Caco-2 (cell line): Measurements from ENCODE around the gene CTRL. TPM values are rescaled to one million over a fixed set of nuclear protein-coding genes. Genes with fewer than 3 reads are reported as not detected.
A peak's percentile ranks its signal among the peaks of the same experiment; 100 is the strongest.

Source experiments
- BruUV-seq: library from RNA; stranded (reverse); fragments of 400-500 nt; replicated peaks from 2 replicates; lab custom pipeline; 2021; lab: Mats Ljungman, UMichigan
- CTCF ChIA-PET: fragments of 300-600 bp; sonication (Branson Sonifier 250); formaldehyde crosslinking; loops from one replicate; lab custom pipeline; 2022; ENCODE audit warnings: antibody characterized with exemption; lab: Charles Lee
- POLR2A ChIA-PET: fragments of 300-600 bp; sonication (Branson Sonifier 250); formaldehyde crosslinking; loops from one replicate; lab custom pipeline; 2022; ENCODE audit warnings: antibody characterized with exemption; lab: Charles Lee
- DNase-seq, 2 experiments: peaks; one replicate each; pipeline versions ENCODE4 v3.0.0 to v3.0.0-alpha.2; 2020 to 2022
- H3K27me3 ChIP-seq: replicated peaks from 2 replicates; pipeline ENCODE4 v1.6.0; 2011; ENCODE audit warnings: low read length; ENCODE audit not compliant: control insufficient read depth, insufficient read depth
- H3K36me3 ChIP-seq: 2 replicates; pipeline ENCODE4 v1.5.1; 2011; ENCODE audit warnings: low read length; ENCODE audit not compliant: control insufficient read depth, insufficient read depth
- H3K4me1 ChIP-seq: fragments of 250-450 bp; sonication (Bioruptor Pico); 2 replicates; pipeline ENCODE4 v1.5.1; 2020; ENCODE audit warnings: mild to moderate bottlenecking
- H3K4me3 ChIP-seq: 2 replicates; pipeline ENCODE4 v1.5.1; 2011; ENCODE audit warnings: low read depth, mild to moderate bottlenecking, control low read depth, low read length
- H3K9me3 ChIP-seq: fragments of 250-450 bp; sonication (Bioruptor Pico); 2 replicates; pipeline ENCODE4 v1.5.1; 2020; ENCODE audit warnings: mild to moderate bottlenecking, moderate library complexity
- H3K27ac Mint-ChIP-seq: one replicate; pipeline ENCODE4 v1.8.0; 2022; ENCODE audit warnings: mixed read lengths; ENCODE audit not compliant: unreplicated experiment
- H3K27me3 Mint-ChIP-seq: one replicate; pipeline ENCODE4 v1.8.0; 2022; ENCODE audit warnings: mixed read lengths; ENCODE audit not compliant: insufficient read depth, unreplicated experiment
- H3K36me3 Mint-ChIP-seq: one replicate; pipeline ENCODE4 v1.8.0; 2022; ENCODE audit warnings: mild to moderate bottlenecking, mixed read lengths; ENCODE audit not compliant: insufficient read depth, unreplicated experiment
- H3K4me1 Mint-ChIP-seq: one replicate; pipeline ENCODE4 v1.8.0; 2022; ENCODE audit warnings: low read depth, mixed read lengths; ENCODE audit not compliant: unreplicated experiment
- H3K4me3 Mint-ChIP-seq: one replicate; pipeline ENCODE4 v1.8.0; 2022; ENCODE audit warnings: mild to moderate bottlenecking, moderate library complexity, mixed read lengths; ENCODE audit not compliant: unreplicated experiment
- H3K9me3 Mint-ChIP-seq: one replicate; pipeline ENCODE4 v1.8.0; 2022; ENCODE audit warnings: mixed read lengths; ENCODE audit not compliant: unreplicated experiment
- intact Hi-C: fragments of 100-400 bp; cut with micrococcal nuclease; formaldehyde crosslinking; loops from one replicate; pipeline ENCODE4 v1.10.0; 2022; ENCODE audit not compliant: unreplicated experiment
- total RNA-seq: library from RNA; stranded (reverse); gene quantifications from 2 replicates; pipeline ENCODE4 v1.2.3, GENCODE V29; 2022
- TF ChIP-seq, protein P1 (sequence below), 2 experiments: fragments of 200-600 bp in 1 of 2; IDR thresholded peaks; 1 replicate in 1 of 2; 2 replicates in 1 of 2; pipeline versions ENCODE4 v1.5.1 to v1.8.0; 2011 to 2022; ENCODE audit warnings: antibody characterized with exemption in 1 of 2, control low read depth in 1 of 2, inconsistent platforms in 1 of 2, low read depth in 1 of 2, low read length in 1 of 2, mild to moderate bottlenecking in 1 of 2, moderate library complexity in 1 of 2; ENCODE audit not compliant: insufficient read depth in 1 of 2, severe bottlenecking in 1 of 2, unreplicated experiment in 1 of 2

CTRL gene
- total RNA-seq, 1 experiment from 2014 or later: 0.66 TPM

DNA sequence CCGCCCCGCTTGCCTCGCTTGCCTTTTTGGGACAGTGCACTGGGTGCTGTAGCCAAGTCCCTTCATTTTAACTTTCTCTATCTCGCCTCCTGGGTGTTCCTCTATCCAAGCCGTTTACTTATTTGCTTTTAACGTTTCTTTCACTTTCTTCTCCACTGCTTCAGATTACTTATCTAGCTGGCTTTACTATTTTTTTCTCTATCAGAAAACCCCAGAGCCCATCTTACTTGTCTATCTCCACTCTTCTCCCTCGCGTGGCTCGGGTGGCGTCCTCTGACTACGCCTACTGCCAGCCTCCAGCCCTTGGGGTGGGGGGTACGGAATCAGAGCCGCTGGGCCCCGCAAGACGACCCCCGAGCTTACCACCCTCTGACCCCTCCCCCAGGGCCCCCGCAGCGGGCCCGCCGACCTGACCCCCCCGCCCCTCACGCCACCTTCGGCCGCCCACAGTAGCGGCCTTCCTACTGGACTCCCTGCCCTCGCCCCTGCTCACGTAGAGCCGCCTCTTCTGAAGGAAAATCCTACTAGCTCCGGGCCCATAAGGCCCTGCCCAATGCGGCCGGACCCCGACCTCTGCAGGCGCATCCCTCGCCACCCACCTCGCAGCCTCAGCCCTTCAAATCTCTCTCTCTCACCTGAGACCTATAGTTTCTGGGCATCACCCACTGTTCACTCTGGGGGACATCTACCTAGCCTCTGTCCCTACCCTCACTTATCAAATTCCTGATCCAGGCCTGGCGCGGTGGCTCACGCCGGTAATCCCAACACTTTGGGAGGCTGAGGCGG, 37.8 kb upstream of the CTRL start:
- no TSS peak for BruUV-seq
- Histone ChIP-seq H3K27me3 (no peaks in the 10 kb centered on the region), H3K4me3 (peak overlapping the region; percentile 66), H3K4me1 (peaks cover 29% of the 10 kb centered on the region), H3K9me3 (no peaks in the 10 kb centered on the region), H3K36me3 (peaks cover 3% of the 10 kb centered on the region)
- TF ChIP-seq, protein P1, sequence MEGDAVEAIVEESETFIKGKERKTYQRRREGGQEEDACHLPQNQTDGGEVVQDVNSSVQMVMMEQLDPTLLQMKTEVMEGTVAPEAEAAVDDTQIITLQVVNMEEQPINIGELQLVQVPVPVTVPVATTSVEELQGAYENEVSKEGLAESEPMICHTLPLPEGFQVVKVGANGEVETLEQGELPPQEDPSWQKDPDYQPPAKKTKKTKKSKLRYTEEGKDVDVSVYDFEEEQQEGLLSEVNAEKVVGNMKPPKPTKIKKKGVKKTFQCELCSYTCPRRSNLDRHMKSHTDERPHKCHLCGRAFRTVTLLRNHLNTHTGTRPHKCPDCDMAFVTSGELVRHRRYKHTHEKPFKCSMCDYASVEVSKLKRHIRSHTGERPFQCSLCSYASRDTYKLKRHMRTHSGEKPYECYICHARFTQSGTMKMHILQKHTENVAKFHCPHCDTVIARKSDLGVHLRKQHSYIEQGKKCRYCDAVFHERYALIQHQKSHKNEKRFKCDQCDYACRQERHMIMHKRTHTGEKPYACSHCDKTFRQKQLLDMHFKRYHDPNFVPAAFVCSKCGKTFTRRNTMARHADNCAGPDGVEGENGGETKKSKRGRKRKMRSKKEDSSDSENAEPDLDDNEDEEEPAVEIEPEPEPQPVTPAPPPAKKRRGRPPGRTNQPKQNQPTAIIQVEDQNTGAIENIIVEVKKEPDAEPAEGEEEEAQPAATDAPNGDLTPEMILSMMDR (IDR thresholded peaks at IDR 0.05; ENCODE audit: insufficient read depth in 1 of 2, low read depth in 1 of 2, low read length in 1 of 2, severe bottlenecking in 1 of 2, unreplicated experiment in 1 of 2): no peak
- peak overlapping the region; percentile 93 for H3K27ac Mint-ChIP-seq
- peak overlapping the region; percentile 89 for H3K4me3 Mint-ChIP-seq
- H3K36me3 Mint-ChIP-seq: peaks cover 33% of the 10 kb centered on the region
- intact Hi-C loops: no loop called here
- CTCF ChIA-PET: interaction anchor here (0.6 kb wide), 1 partner anchor 259 kb away, joined by 3 read pairs; no protein-coding TSS in a partner anchor
- DNase-seq: no peak
- H3K4me1 Mint-ChIP-seq: peaks cover 35% of the 10 kb centered on the region
- POLR2A ChIA-PET: no interaction called here
- H3K27me3 Mint-ChIP-seq: no peaks in the 10 kb centered on the region
- no peaks in the 10 kb centered on the region for H3K9me3 Mint-ChIP-seq

DNA sequence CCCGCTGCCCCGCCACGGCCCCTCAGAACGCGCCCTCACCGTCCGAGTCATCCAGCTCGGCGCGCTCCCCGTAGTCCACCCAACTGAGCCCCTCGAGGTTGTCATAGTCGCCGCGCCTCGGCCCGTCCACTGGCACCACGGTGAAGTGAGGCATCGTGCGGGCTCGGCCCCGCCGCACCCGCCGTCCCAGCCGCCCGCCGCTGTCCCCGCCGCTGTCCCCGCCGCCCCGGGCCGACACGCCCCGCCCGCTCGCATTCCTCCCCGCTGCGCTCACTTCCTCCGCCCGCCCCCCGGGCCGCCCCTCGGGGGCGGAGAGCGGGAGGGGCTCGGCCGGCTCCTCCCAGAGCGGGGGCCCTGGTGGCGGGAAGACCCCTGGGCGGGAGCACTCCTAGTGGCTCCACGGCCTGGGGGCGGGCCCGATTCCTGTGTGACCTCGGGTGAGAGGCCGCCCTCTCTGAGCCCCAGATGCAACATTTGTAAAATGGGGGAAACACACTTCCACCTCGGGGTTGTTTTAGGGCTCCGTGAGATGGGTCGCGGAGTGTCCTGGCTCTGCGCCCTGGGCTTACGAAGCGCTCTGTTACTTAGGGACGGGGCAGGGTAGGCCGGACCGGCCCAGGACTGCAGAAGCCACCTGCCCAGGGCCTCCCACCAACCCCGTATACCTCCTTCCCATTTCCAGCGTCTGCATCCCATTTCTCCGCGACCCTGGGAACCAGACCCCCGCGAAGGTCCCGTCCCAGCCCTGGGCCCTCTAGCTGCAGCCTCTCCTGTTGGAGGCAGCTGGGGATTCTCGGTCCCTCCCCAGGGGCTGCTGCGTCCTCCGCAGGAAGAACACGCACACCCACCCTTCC, 37.0 kb upstream of the CTRL start, which contains the start of gene SLC12A4:
TSS of gene SLC12A4 (minus strand) at position 238 of the 854 bp plus-strand sequence. CDS start at position 154, 84 bp downstream.
- peaks cover 29% of the 10 kb centered on the region for H3K4me1 ChIP-seq
- Mint-ChIP-seq H3K9me3 (no peaks in the 10 kb centered on the region), H3K4me1 (peaks cover 35% of the 10 kb centered on the region), H3K27me3 (no peaks in the 10 kb centered on the region), H3K27ac (peak within 1 kb of the TSS; percentile 93), H3K4me3 (peak within 1 kb of the TSS; percentile 89), H3K36me3 (peaks cover 33% of the 10 kb centered on the region)
- BruUV-seq: TSS peak; percentile 41
- TF ChIP-seq, protein P1 (IDR thresholded peaks at IDR 0.05; ENCODE audit: insufficient read depth in 1 of 2, low read depth in 1 of 2, low read length in 1 of 2, severe bottlenecking in 1 of 2, unreplicated experiment in 1 of 2): no peak
- ChIA-PET CTCF (no interaction called here), POLR2A (interaction anchor here (0.7 kb wide), 1 partner anchor 269 kb away, joined by 3 read pairs; no protein-coding TSS in a partner anchor)
- peak; percentile 90 to 94 for DNase-seq
- H3K36me3 ChIP-seq: peaks cover 3% of the 10 kb centered on the region
- no peaks in the 10 kb centered on the region for H3K9me3 ChIP-seq
- H3K4me3 ChIP-seq: peak within 1 kb of the TSS; percentile 66
- no peaks in the 10 kb centered on the region for H3K27me3 ChIP-seq
- intact Hi-C loops: loop anchor here (1.0 kb wide), 1 partner anchor 33 kb away; no protein-coding TSS in a partner anchor

DNA sequence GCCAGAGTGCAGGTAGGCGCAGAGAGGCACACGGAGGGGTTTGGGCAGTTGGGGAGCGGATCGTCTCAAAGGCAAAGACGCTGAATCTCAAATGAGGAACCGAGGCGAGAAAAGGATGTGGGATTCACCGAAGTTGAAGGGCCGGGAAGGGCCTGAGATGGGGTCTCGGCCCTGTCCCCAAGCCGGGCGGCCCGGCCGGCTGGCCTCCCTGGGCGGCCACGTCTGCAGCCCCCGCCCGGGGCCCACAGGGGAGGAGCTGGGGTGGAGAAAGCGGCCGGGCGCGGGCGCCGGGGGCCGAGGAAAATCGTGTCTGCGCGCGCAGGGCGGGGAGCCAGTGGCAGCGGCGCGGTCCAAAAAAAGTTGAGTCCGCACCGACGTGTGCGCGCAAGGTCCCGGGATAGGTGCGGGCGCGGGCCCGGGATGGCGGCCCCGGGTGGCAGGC, 36.3 kb upstream of the CTRL start:
- H3K4me1 ChIP-seq: peaks cover 29% of the 10 kb centered on the region
- peaks cover 3% of the 10 kb centered on the region for H3K36me3 ChIP-seq
- peak overlapping the region; percentile 93 for H3K27ac Mint-ChIP-seq
- ChIA-PET POLR2A (interaction anchor here (0.7 kb wide), 1 partner anchor 270 kb away, joined by 3 read pairs; no protein-coding TSS in a partner anchor), CTCF (no interaction called here)
- intact Hi-C loops: loop anchor here (1.0 kb wide), 1 partner anchor 33 kb away; no protein-coding TSS in a partner anchor
- peak in 1 of 2 experiments; percentile 71 for DNase-seq
- H3K27me3 ChIP-seq: no peaks in the 10 kb centered on the region
- BruUV-seq: no TSS peak
- peak overlapping the region; percentile 89 for H3K4me3 Mint-ChIP-seq
- H3K27me3 Mint-ChIP-seq: no peaks in the 10 kb centered on the region
- H3K36me3 Mint-ChIP-seq: peaks cover 39% of the 10 kb centered on the region
- H3K9me3 Mint-ChIP-seq: no peaks in the 10 kb centered on the region
- peaks cover 35% of the 10 kb centered on the region for H3K4me1 Mint-ChIP-seq
- peak overlapping the region; percentile 66 for H3K4me3 ChIP-seq
- TF ChIP-seq, protein P1 (IDR thresholded peaks at IDR 0.05; ENCODE audit: insufficient read depth in 1 of 2, low read depth in 1 of 2, low read length in 1 of 2, severe bottlenecking in 1 of 2, unreplicated experiment in 1 of 2): no peak
- H3K9me3 ChIP-seq: no peaks in the 10 kb centered on the region
